ENCODE measurements around the gene SH2D4B. TPM values are rescaled to one million over a fixed set of nuclear protein-coding genes. Genes with fewer than 3 reads are reported as not detected.

SH2D4B gene
- total and polyA plus RNA-seq, 2 of the 13 experiments (the other 11 are each of a cell fraction or from before 2014, with no cell fraction given): not detected

DNA sequence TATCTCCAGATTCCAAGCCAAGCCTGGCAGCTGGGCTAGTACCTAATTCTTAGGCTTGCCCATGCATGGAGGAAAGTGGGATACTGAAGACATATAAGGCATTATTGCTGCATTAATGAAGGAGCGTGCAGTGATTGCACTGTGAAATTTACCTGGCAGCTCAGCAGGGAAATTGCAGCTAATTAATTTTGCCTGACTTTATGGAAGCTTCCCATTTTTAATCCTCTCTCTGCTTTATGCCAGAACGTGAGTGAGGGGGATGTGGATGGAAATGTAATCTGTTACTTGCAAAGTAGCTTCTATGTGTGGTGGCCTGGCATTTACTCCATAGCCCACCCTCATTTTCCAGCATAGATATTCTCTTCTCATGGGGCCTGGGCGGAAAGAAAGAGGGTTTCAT lies 134.9 kb downstream of the SH2D4B start:
- H3K9me3 ChIP-seq (ENCODE audit: low read length): no peaks in the 10 kb centered on the region
- POLR2A ChIA-PET: no interaction called here
- H3K4me1 ChIP-seq (ENCODE audit: insufficient read depth, low read length): no peaks in the 10 kb centered on the region
- intact Hi-C loops (cut with micrococcal nuclease; ENCODE audit: unreplicated experiment): no loop called here
- no peaks in the 10 kb centered on the region for H3K79me2 ChIP-seq (ENCODE audit: insufficient read depth, low read length)
- no peak overlapping the region for H3K27ac ChIP-seq (ENCODE audit: extremely low read length, insufficient read depth, low read length)
- H3K4me3 ChIP-seq (replicated peaks in 1 of 3; ENCODE audit: insufficient read depth in 1 of 3, low read depth in 2 of 3, low read length in 3 of 3): no peak overlapping the region
- WGBS (ENCODE audit: low lambda C conversion rate): 24% methylated on average over 3 of the region's 3 CpGs
- no peaks in the 10 kb centered on the region for H3K36me3 ChIP-seq (replicated peaks in 1 of 2; ENCODE audit: control insufficient read depth in 1 of 2, insufficient read depth in 2 of 2, low read length in 2 of 2)
- in situ Hi-C loops (cut with HindIII; ENCODE audit: extremely low pct_ligation_motif_present, low pct_unique_long_range_greater_than_20kb): no loop called here
- H3K27me3 ChIP-seq (ENCODE audit: control insufficient read depth in 1 of 2, insufficient read depth in 2 of 2, low read length in 2 of 2): no peaks in the 10 kb centered on the region; a peak in 1 of 5 replicates
- H3K9ac ChIP-seq (ENCODE audit: insufficient read depth, low read depth, low read length): no peak overlapping the region
- FAIRE-seq: no peak
- no peak for DNase-seq (ENCODE audit: low spot score)
- H4K20me1 ChIP-seq (ENCODE audit: insufficient read depth, low read length): no peaks in the 10 kb centered on the region
- CTCF ChIA-PET (ENCODE audit: low intra/inter-chr PET ratio, low total read pairs): no interaction called here
- no peak overlapping the region for H3K4me2 ChIP-seq (ENCODE audit: low read depth, low read length)
- BruUV-seq (replicated peaks): no TSS peak
- no peak overlapping the region for H2AFZ ChIP-seq (ENCODE audit: low read length)
- ATAC-seq: no peak
- TF ChIP-seq ZNF326 (CRISPR knock-in tag; IDR thresholded peaks at IDR 0.05; ENCODE audit: borderline replicate concordance) (no peak), ZNF629 (CRISPR knock-in tag; conservative IDR thresholded peaks at IDR 0.05) (no peak), TP53 (CRISPR knock-in tag; conservative IDR thresholded peaks at IDR 0.05) (no peak), NCOA2 (CRISPR knock-in tag; IDR thresholded peaks at IDR 0.05) (no peak), MXI1 (IDR thresholded peaks at IDR 0.05; ENCODE audit: borderline replicate concordance, low read depth, low read length) (no peak), MTA1 (CRISPR knock-in tag; IDR thresholded peaks at IDR 0.05; ENCODE audit: borderline replicate concordance) (no peak), ZSCAN22 (CRISPR knock-in tag; IDR thresholded peaks at IDR 0.05) (no peak), SRY (CRISPR knock-in tag; IDR thresholded peaks at IDR 0.05) (no peak), ZNF263 (CRISPR knock-in tag; IDR thresholded peaks at IDR 0.05) (no peak), HNRNPH1 (optimal IDR thresholded peaks at IDR 0.05; ENCODE audit: low read depth, low read length) (no peak), NFE2 (CRISPR knock-in tag; IDR thresholded peaks at IDR 0.05) (no peak)
- TF ChIP-seq, protein P1, sequence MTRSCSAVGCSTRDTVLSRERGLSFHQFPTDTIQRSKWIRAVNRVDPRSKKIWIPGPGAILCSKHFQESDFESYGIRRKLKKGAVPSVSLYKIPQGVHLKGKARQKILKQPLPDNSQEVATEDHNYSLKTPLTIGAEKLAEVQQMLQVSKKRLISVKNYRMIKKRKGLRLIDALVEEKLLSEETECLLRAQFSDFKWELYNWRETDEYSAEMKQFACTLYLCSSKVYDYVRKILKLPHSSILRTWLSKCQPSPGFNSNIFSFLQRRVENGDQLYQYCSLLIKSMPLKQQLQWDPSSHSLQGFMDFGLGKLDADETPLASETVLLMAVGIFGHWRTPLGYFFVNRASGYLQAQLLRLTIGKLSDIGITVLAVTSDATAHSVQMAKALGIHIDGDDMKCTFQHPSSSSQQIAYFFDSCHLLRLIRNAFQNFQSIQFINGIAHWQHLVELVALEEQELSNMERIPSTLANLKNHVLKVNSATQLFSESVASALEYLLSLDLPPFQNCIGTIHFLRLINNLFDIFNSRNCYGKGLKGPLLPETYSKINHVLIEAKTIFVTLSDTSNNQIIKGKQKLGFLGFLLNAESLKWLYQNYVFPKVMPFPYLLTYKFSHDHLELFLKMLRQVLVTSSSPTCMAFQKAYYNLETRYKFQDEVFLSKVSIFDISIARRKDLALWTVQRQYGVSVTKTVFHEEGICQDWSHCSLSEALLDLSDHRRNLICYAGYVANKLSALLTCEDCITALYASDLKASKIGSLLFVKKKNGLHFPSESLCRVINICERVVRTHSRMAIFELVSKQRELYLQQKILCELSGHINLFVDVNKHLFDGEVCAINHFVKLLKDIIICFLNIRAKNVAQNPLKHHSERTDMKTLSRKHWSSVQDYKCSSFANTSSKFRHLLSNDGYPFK (CRISPR knock-in tag; IDR thresholded peaks at IDR 0.05; ENCODE audit: borderline replicate concordance): no peak
- TF ChIP-seq, protein P2, sequence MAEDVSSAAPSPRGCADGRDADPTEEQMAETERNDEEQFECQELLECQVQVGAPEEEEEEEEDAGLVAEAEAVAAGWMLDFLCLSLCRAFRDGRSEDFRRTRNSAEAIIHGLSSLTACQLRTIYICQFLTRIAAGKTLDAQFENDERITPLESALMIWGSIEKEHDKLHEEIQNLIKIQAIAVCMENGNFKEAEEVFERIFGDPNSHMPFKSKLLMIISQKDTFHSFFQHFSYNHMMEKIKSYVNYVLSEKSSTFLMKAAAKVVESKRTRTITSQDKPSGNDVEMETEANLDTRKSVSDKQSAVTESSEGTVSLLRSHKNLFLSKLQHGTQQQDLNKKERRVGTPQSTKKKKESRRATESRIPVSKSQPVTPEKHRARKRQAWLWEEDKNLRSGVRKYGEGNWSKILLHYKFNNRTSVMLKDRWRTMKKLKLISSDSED (CRISPR knock-in tag; IDR thresholded peaks at IDR 0.05): no peak
- TF ChIP-seq, protein P3, sequence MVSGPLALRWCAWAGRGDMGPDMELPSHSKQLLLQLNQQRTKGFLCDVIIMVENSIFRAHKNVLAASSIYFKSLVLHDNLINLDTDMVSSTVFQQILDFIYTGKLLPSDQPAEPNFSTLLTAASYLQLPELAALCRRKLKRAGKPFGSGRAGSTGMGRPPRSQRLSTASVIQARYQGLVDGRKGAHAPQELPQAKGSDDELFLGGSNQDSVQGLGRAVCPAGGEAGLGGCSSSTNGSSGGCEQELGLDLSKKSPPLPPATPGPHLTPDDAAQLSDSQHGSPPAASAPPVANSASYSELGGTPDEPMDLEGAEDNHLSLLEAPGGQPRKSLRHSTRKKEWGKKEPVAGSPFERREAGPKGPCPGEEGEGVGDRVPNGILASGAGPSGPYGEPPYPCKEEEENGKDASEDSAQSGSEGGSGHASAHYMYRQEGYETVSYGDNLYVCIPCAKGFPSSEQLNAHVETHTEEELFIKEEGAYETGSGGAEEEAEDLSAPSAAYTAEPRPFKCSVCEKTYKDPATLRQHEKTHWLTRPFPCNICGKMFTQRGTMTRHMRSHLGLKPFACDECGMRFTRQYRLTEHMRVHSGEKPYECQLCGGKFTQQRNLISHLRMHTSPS (CRISPR knock-in tag; IDR thresholded peaks at IDR 0.05; ENCODE audit: low read depth): no peak
- TF ChIP-seq, protein P4, sequence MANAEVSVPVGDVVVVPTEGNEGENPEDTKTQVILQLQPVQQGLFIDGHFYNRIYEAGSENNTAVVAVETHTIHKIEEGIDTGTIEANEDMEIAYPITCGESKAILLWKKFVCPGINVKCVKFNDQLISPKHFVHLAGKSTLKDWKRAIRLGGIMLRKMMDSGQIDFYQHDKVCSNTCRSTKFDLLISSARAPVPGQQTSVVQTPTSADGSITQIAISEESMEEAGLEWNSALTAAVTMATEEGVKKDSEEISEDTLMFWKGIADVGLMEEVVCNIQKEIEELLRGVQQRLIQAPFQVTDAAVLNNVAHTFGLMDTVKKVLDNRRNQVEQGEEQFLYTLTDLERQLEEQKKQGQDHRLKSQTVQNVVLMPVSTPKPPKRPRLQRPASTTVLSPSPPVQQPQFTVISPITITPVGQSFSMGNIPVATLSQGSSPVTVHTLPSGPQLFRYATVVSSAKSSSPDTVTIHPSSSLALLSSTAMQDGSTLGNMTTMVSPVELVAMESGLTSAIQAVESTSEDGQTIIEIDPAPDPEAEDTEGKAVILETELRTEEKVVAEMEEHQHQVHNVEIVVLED (CRISPR knock-in tag; IDR thresholded peaks at IDR 0.05; ENCODE audit: borderline replicate concordance): no peak
- TF ChIP-seq, protein P5, sequence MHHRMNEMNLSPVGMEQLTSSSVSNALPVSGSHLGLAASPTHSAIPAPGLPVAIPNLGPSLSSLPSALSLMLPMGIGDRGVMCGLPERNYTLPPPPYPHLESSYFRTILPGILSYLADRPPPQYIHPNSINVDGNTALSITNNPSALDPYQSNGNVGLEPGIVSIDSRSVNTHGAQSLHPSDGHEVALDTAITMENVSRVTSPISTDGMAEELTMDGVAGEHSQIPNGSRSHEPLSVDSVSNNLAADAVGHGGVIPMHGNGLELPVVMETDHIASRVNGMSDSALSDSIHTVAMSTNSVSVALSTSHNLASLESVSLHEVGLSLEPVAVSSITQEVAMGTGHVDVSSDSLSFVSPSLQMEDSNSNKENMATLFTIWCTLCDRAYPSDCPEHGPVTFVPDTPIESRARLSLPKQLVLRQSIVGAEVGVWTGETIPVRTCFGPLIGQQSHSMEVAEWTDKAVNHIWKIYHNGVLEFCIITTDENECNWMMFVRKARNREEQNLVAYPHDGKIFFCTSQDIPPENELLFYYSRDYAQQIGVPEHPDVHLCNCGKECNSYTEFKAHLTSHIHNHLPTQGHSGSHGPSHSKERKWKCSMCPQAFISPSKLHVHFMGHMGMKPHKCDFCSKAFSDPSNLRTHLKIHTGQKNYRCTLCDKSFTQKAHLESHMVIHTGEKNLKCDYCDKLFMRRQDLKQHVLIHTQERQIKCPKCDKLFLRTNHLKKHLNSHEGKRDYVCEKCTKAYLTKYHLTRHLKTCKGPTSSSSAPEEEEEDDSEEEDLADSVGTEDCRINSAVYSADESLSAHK (CRISPR knock-in tag; IDR thresholded peaks at IDR 0.05; ENCODE audit: borderline replicate concordance): no peak

Measured in HepG2 (cell line).